Hepatic stellate cell (primary cell): ENCODE data around the gene NCDN.

ENCODE experiments used
- DNase-seq: peaks from one replicate; pipeline ENCODE4 v3.0.0; 2011; ENCODE audit warnings: low spot score

The NCDN gene

DNA sequence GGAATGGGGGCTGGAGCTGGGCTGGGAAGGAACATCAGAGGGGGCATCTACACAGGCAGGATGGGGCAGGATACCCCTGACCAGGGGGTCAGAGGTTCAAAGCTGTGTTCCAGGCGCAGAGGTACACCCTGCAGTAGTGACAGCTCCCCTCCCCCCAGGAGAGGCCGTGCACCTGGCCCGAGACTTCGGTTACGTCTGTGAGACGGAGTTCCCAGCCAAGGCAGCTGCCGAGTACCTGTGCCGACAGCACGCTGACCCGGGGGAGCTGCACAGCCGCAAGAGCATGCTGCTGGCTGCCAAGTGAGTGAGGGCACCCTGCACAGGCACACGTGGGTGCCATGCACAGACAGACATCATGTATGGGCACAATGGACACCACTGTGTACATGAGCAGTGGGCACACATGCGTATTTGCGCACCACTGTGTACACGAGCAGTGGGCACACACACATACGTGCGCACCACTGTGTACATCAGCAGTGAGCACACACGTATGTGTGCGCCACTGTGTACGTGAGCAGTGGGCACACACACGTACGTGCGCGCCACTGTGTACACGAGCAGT lies 33.0 kb downstream of the NCDN start:
- DNase-seq: no peak

DNA sequence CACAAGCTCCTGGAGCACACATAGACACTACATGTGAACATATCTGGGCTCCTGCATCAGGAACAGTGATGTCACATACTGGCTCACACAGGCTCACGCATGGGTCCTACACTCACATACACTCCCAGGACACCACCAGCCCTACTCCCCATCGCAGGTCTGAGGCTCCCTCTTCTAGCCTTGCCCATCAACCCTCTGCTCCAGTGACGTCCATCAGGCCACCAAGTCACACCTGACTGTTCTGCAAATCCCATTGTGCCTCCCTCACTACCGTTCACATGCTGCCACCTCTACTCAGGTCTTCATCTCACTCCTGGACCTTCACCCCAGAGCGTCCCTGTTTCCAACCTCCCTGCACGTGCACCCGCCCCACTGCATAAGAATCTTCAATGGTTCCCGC lies 33.6 kb downstream of the NCDN start:
- DNase-seq: no peak

GRCh38 chr1:35592991-35593769 lies 35.6 kb downstream of the NCDN start:
- no peak for DNase-seq

DNA sequence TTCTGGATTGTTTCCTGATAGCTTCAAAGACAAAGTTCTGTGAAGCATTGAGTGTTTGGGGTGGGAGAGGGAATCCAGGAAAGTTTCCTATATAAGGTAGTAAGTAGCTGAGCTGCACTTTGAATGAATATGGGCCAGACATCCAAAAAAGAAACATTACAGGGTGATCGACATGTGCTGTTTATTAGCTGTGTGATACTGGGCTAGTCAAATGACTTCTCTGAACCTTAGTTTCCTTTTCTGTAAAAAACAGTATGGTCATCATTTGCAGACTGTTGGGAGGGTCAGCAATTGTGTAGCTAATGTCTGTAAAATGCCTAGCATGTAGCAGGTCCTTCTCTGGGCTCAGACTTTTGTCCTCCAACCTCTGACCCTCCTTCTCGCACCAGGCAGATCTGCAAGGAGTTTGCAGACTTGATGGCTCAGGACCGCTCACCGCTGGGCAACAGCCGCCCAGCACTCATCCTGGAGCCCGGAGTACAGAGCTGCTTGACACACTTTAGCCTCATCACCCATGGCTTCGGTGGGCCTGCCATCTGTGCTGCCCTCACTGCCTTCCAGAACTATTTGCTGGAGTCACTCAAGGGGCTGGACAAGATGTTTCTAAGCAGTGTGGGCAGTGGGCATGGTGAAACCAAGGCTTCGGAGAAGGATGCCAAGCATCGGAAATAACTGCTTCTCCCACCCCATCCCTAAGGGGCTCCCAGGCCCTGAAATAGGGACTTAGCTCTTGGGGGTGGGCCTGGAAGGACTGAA lies 36.6 kb downstream of the NCDN start:
- DNase-seq: no peak

GRCh38 chr1:35595684-35596083 lies 38.1 kb downstream of the NCDN start:
- no peak for DNase-seq

DNA sequence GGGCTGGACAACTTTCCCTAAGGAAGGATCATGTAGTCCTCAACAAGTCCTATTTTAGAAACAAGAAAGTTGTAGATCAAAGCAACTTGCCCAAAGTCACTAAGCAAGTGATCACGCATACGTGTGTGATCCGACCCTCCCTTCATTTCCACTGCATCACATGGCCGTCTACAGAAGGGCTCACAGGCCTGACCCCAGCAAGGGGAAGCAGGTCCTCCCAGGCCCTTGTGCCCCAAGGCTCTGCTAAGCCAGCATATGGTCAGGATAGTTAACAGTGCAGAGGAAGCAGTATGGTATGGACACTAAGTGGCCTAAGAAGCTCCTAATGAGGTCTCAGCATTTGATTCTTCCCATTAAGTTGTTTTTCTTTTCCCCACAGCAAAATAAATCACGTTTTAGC lies 40.3 kb downstream of the NCDN start:
- DNase-seq: no peak

DNA sequence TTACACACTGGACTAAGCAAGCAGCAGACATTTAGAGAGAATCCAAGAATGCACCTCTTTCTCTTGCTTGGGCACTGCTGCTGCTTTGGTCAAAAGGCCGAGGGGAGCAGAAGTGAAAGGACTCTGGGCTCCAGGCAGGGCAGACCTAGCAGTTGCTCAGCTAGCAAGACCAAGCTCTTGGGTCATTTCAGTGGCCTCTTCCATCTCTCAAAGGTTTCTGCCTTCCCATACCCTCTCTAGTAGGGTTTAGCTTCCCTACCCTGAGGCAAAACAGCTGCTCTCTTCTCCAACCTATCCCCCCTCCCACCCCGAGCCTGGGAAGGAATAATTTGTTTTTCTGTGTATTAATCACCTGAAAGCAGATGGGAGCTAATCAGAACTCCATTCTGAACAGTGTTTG lies 41.3 kb downstream of the NCDN start:
- DNase-seq: no peak

DNA sequence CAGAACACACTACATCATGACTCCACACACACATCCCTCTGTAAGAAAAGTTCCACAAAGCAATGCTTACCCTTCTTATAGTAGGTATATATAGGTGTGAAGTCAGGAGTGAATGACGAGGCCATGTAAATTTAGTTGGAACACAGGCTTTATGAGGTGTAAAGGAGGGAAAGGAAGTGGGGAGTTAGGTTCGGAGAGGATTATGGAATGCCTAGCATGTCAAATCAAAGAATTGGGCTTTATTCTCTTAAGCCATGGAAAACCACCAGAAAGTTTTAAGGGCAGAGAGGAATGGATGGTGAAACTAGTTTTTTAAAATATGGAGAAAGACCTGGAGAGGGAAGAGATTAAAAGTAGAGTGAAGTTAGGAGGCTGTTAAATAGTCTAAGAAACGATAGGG lies 41.8 kb downstream of the NCDN start:
- no peak for DNase-seq

GRCh38 chr1:35600593-35600992 lies 43.0 kb downstream of the NCDN start:
- DNase-seq: no peak

- DNase-seq: no peak
These were observed 45.9 kb downstream of the NCDN start for GRCh38 chr1:35603468-35603867.

DNA sequence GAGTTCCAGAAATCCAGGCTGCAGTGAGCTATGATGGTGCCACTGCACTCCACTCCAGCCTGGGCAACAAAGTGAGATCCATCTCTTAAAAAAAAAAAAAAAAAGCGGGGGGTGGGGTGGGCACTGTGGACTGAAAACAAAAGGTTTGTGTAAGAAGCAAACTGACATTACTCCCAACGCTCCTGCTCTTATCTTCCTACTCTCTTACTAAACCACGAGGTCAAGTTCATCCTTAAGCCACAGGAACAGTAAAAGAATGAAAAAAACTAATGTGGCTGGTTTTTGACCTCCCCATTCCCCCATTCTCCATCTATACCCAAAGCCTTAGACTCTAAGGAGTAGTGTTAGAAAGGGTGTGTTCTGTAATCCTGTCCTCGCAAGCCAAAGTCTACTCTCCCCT lies 46.3 kb downstream of the NCDN start:
- DNase-seq: no peak

GRCh38 chr1:35605071-35605866 lies 47.7 kb downstream of the NCDN start:
- DNase-seq: no peak

- DNase-seq: peak; percentile 46
These were observed 48.2 kb downstream of the NCDN start for GRCh38 chr1:35605867-35606182.

DNA sequence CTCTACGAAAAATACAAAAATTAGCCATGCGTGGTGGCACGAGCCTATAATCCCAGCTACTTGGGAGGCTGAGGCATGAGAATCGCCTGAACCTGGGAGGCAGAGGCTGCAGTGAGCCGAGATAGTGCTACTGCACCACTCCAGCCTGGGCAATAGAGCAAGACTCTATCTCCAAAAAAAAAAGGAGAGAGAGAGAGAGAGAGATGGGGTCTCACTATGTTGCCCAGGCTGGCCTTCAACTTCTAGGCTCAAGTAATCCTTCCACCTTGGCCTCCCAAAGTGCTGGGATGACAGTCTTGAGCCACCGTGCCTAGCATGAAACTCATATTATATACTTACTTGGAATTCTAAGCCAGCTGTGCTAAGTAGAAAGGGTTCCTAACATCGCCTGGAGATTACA lies 54.1 kb downstream of the NCDN start:
- DNase-seq: no peak

DNA sequence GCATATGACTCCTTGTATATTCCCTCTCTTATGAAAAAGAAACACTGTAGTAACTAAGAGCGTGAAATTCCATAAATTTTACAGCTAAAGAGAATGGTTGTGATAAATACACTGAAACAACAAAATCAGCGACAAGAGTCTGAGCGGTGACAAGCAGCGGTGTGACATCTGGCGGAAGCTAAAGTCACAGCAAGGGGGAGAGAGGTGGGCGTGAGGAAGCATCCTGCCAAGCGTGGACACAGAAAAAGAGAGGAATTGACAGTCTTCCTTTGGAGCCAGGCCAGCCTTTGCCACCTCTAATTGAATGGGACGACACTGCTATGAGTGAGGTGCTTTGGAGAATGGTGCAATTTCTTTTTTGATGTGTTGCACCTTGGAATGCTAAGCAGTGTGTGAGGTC lies 57.8 kb downstream of the NCDN start:
- DNase-seq: no peak
